Endothelial cell of hepatic sinusoid (primary cell): ENCODE results near the gene AIF1.

Experiments used
- in situ Hi-C: cut with HindIII; loops from 2 replicates; pipeline ENCODE4 v1.10.0; 2017; ENCODE audit warnings: low sequenced_read_pairs

AIF1 gene

GRCh38 chr6:31614684-31615578, at the start of gene AIF1:
Gene AIF1, plus strand, starts transcription at chr6:31615234. Its CDS starts 96 bp downstream, at chr6:31615330.
- in situ Hi-C loops, result loop anchor here (5.0 kb wide), 2 partner anchors 33 to 73 kb away; partner anchors contain the start of genes DDX39B and LTB

- in situ Hi-C loops, result no loop called here
Observed at GRCh38 chr6:31567531-31568370, 47.3 kb upstream of the AIF1 start.

GRCh38 chr6:31568537-31568961, 46.5 kb upstream of the AIF1 start:
- in situ Hi-C loops, result no loop called here

- in situ Hi-C loops, result no loop called here
Observed at GRCh38 chr6:31569861-31570536, 45.0 kb upstream of the AIF1 start.

- in situ Hi-C loops, result no loop called here
Observed at GRCh38 chr6:31572041-31572911, 42.8 kb upstream of the AIF1 start, which contains the start of gene LTA. Gene LTA, plus strand, starts transcription at chr6:31572289. Its CDS starts 454 bp downstream, at chr6:31572743.

- in situ Hi-C loops, result no loop called here
Observed at GRCh38 chr6:31573239-31574105, 41.6 kb upstream of the AIF1 start.

- in situ Hi-C loops, result no loop called here
Observed at GRCh38 chr6:31574106-31575061, 40.6 kb upstream of the AIF1 start.

- in situ Hi-C loops, result no loop called here
Observed at GRCh38 chr6:31575335-31575901, 39.6 kb upstream of the AIF1 start, which contains the start of gene TNF. Gene TNF, plus strand, starts transcription at chr6:31575565. Its CDS starts 177 bp downstream, at chr6:31575742.

GRCh38 chr6:31575952-31576685, 38.9 kb upstream of the AIF1 start:
- in situ Hi-C loops, result no loop called here

- in situ Hi-C loops, result no loop called here
Observed at GRCh38 chr6:31576897-31577578, 38.0 kb upstream of the AIF1 start.

- in situ Hi-C loops, result no loop called here
Observed at GRCh38 chr6:31577579-31577966, 37.5 kb upstream of the AIF1 start.

GRCh38 chr6:31578184-31579118, 36.6 kb upstream of the AIF1 start:
- in situ Hi-C loops, result no loop called here

- in situ Hi-C loops, result no loop called here
Observed at GRCh38 chr6:31579119-31579505, 35.9 kb upstream of the AIF1 start.

GRCh38 chr6:31579546-31580437, 35.2 kb upstream of the AIF1 start:
- in situ Hi-C loops, result loop anchor here (5.0 kb wide), 2 partner anchors 37 to 38 kb away; partner anchors contain the start of genes AIF1 and DDX39B
